PC-3 (cell line): ENCODE results near the gene KCTD12.

Source experiments
- EZH2 ChIP-seq: fragments of 300-600 bp; sonication (generic); IDR thresholded peaks from one replicate; pipeline ENCODE4 v1.6.1; 2017; ENCODE audit warnings: antibody characterized with exemption, mild to moderate bottlenecking, low read length; ENCODE audit not compliant: unreplicated experiment
- TF ChIP-seq, protein P1 (sequence below): fragments of 300-600 bp; sonication (generic); conservative IDR thresholded peaks from 2 replicates; pipeline ENCODE4 v1.5.1; 2017; ENCODE audit warnings: antibody characterized with exemption, low read depth, mild to moderate bottlenecking, low read length

DNA sequence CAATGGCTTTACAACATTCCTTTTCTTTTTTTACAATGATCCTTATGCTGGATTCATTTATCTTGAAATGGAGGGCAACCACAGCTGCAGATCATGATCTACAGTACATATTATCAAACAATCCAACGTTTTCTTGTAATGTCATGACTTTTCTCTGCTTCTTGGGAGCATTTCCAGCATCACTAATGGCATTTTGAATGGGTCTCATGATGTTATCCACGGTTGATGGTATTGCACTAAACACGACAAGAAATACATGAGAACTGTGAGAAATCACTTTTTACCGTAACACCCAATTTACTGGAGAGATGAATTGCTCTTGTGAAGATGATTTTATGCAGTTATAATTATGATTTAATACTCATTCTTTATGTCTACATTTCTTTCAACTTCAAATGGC lies 45.9 kb upstream of the KCTD12 start:
- TF ChIP-seq, protein P1, sequence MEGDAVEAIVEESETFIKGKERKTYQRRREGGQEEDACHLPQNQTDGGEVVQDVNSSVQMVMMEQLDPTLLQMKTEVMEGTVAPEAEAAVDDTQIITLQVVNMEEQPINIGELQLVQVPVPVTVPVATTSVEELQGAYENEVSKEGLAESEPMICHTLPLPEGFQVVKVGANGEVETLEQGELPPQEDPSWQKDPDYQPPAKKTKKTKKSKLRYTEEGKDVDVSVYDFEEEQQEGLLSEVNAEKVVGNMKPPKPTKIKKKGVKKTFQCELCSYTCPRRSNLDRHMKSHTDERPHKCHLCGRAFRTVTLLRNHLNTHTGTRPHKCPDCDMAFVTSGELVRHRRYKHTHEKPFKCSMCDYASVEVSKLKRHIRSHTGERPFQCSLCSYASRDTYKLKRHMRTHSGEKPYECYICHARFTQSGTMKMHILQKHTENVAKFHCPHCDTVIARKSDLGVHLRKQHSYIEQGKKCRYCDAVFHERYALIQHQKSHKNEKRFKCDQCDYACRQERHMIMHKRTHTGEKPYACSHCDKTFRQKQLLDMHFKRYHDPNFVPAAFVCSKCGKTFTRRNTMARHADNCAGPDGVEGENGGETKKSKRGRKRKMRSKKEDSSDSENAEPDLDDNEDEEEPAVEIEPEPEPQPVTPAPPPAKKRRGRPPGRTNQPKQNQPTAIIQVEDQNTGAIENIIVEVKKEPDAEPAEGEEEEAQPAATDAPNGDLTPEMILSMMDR, result no peak
- TF ChIP-seq EZH2, result no peak
